Fibroblast of skin of right biceps (primary cell): ENCODE measurements around the gene PELO.

Experiments
- DNase-seq: peaks from one replicate; pipeline ENCODE4 v3.0.0-alpha.2; 2013

PELO gene

DNA sequence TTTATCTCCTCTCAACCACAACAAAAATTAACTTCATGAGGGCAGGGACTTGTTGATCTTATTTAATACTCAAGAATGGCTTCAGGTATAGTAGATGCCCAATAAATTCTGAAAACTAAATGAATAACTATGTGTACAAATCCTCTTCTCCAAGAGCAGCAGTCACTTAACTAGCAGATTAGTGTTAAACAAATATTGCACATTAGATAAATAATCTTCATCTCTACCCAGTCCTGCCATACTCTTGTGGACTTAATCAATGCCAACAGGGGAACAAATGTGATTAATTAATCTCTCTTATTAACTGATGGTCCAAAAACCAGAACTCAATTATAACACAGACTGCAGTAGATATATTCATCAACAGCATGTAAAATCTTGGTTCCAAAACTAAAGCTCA lies 15.0 kb upstream of the PELO start:
- no peak for DNase-seq

DNA sequence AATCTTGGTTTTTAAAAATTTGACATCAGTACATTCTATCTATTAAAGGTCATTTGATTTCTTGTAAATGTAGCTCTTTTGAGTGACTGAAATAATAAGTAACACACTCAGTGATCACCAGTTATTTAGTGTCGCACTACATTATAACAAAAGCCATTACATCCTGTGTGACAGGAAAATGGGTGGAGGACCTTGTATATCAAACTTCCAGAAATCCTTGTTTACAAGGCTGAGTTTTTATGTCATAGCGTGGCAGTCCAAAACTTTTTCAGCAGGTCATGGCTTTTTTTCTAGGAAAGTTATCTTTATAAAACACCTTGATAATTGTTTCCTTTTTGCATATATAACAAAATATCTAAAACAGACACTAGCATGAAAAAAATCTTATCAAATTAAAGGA lies 14.4 kb upstream of the PELO start:
- no peak for DNase-seq

DNA sequence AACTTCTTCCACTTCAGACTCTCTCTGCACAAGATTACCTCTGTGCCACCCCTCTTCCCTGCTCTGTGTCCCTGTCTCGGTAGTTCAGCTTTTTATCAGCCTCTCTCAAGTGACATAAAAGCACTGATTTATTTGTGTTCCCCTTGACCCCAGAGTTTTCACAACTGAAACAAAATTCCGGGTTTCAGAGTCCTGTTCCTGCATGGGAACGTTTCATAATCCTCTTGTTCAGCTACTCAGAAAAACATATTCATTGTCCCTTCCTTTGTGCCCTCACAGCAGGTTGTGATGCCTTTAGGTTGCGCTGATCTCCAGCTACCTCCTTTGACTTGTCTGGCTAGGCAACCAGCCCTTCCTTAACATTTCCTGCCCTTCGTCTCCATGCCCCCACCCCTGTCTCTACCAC lies 13.7 kb upstream of the PELO start:
- no peak for DNase-seq

DNA sequence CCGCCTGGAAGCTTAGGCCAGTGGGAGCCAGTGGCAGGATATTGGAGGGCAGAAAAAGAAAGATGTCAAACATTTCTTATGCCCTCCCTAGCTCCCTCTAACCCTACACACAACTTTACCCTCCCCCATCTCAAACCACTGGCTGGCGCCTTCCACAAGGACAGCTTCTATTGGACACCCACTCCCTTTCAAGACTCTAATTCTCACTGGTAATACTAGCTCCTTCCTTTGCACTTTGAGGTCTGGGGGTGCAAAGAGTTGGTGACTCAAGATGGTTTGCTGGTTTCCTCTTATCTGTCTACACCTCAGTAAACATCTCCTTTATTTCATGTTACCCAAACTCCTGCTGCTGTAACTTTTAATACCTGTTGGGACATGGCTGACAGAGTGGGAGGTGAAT lies 11.6 kb upstream of the PELO start:
- DNase-seq, result no peak

DNA sequence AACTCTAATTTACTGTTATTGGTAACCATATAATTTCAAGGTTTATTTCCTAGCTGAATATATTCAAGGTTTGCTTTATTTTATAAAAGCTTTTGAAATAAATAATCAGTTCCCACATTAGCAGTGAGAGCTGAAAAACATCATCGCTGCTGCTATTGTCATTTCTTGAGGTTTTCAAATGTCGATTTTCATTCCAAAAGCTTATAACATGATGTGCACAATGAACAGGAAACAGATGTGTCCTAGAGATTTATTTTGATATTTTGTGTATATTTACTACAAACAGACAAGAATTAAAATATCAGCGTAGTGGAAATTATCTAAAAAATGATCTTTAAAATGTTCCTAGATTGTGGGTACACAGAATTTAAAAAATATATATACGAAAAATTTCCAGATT lies 10.5 kb upstream of the PELO start:
- DNase-seq, result no peak

DNA sequence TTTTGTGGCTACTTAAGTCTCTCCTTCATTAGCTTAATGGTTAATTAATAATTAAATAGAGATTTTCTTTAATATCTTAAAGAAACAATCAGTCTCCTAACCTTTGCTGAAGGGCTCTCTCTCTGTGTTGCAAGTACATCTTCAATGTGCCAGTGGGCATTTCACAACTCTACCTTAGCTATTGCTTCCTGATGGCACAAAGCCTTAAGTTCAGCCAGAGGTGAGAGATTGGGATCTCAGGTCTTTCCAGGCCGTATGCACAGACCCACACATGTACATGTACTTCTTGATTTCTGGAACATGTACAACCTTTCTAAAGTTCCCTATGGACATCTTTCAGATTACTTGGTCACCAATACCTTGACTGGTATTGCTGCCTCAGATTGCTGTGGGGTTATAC lies 8.9 kb upstream of the PELO start:
- no peak for DNase-seq

DNA sequence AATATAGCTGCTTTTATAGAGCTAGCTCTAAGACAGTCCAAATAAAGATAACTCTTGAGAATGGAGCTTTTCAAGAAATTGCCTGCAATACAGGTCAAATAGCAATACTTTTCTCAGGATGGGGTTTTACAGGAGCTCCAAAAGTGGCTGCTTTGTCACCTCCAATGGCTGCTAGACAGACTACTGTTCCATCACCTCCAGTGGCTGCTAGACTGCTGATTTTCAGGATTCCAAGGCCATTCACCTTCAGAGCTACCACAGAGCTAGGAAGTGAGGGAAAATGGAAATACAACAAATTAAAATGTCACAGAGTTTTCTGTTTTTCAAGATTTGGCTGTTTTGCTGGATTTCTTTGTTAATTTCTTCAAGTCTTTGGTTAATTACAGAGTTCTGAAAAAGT lies 8.5 kb upstream of the PELO start:
- no peak for DNase-seq

DNA sequence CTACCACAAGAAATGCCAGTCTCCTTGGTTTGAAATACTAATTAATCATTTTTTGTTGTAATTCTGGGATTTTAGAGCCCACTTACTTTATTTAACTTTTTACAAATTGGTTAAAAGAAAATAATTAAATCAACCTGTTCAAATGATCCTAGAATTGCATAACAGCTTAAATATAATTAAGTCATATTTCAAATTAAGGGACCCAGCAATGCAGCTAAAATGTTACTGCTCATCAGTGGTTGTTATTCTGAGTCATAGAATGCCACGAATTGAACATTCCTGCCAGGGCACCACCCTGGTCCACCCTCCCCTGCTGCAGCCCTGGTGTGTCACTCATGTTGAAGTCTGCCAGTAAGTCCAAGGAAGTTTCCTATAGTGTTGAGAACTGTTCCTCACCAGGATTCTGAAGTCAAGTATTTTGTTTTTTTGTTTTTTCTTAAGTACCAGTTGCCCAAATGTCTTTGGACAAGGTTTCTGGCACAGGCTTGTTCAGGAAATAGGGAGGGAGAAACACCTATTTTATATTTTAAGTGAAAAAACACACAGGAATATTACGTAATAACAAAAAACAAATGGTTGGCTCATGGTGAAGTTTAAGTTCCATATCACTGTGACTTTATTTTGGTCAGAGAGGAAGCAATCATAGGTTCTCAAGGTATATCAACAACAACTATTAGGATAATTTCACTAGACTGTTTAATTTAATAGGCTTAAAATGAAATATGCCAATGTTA lies 4.3 kb upstream of the PELO start:
- DNase-seq, result peak; percentile 50

DNA sequence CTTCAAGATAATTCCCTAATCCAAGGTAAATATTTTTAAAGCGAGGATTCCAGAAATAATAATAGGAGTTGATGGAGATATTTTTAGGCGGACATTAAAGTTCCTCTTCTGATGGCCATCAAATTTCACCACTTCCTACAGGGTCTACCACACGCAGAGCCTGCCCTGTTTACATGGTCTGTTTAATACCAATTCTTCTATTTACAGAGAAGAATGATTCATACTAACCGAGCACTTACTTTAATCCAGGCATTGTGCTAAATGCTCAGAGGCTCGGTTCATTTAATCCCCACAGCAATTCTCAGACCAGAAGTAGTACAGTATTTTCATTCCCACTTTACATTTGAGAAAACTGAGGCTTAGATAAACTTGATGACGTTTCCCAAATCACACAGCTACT lies 3.0 kb upstream of the PELO start:
- DNase-seq, result no peak

DNA sequence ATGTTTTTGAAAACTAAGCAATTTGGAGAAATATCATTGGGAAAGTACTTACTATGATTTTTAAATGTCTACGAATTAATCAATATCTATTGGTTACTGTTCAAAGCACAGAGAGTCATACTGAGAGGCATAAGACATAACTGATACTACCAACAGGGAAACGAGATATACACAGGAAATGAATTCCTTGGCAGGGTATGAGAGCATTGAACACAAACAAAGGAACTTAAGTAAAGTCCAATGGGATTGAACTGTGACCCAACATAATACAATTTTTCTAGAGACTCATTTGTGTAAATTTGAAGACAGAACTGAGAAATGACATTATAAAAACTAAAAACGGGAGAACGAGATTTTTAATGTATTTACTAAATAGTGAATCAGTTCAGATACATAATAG lies 1.3 kb upstream of the PELO start:
- no peak for DNase-seq

DNA sequence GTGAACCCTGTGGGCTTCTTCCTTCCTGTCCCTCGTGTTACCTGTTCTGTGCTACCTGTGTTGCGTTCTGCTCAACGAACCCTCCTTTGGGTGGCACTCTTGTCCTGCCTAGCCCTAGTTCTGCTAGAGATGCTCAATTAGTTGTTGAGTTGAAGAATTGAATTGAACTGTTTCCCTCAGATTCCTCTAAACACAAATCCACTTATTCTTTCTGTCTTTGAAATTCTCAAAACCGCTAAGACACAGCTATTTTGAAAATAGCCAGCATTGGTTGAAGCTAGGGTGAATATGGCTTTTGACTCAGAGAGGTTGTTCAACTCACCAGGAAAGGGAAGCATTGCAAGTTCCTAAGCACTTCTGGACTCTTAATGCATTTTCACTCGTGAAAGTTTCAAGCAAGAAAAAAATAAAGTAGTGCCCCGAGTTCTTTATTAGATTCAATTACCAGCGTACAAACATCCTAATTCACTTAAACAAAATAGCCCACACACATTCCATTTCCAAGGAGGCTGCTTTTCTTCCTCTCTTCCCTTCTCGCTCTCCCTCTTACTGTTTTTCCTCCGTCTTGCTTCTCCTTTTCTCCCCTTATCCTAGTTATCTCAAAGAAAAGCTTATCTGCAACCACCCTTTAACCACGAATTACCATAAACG lies 642 bp upstream of the PELO start:
- DNase-seq, result no peak

DNA sequence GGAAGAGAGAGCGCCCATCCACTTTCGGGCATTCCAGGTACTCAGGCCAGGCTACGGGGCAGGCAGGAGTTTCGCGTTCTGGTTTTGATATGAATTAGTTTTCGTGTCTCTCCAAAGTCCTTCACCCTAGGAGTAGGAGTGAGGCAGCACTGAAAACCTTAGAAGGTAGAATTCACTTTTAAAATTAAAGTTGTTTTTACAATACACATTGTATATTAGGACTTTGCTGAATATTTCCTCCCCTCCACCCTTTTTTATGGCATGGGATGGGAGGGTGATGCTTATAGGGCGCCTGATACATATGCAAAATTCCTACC lies 747 bp downstream of the PELO start:
- DNase-seq, result no peak

DNA sequence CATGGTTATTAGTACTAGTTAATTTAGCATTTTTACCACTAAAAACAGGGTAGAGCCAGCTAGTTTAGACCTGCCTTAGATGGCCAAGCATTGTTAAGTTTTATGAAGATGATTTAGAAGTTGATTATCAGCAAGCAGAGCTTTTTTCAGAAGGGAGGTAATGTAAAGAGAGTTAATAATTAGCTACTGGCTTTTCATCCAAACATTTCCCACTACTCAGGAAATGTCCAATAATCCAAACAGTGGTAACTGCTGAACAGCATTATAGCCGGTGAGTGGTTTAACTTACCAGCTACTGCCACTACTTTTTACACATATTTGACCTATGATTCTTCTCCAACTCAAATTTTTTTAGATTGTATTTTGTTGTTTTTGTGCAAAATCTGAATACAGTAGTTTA lies 1.7 kb downstream of the PELO start:
- no peak for DNase-seq

DNA sequence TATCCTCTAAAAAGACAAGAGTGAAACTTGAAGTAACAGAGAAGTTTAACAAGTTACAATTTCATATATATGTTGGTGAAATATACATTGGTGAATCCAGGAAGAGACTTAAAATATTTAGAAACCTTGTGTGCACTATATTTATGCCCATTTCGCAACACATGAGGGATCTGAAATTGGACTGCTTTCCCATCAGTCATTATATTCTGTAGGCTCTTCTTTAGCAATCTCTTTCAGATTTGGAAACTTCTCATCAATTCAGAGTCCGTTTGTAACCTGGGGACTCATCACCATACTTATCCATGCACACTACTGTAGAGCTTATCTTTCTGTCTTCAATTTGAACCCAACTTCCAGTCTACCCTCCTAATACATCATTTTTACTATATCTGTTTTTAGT lies 2.1 kb downstream of the PELO start:
- no peak for DNase-seq

DNA sequence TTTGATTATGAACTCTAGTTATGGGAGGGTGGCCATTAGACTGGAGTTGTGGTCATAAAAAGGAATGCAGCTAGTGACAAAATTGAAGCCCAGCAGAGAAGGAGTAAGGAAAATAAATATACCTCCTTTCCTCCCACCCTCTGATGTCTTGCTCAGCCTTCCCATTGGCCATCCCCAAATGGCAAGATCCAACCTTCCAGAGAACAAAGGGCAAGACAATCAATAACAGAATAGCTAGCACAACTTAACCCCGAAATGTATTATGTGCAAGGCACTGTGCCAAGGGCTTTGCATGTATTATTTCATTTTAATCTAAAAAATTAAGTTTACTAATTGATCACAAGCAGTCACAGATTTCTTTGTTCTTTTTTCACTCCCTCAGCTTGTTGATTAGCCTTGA lies 3.6 kb downstream of the PELO start:
- DNase-seq, result no peak

DNA sequence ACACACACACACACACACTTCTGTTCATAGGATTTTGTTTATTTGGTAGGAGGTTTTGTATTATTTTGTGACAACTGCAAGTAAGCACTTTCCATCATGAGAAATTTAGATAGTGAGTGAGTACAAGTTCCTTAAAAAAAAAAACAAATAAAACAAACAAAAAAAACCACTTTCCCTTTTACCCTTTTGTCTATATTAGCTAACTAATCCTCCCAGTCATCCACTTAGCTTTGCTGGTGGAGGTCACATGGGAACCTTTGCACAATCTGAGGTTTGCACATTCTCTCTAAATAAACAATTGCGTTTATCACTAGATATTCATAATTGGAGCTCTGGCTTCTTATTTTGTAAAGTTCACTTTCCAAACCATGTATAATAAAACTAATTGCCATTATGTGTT lies 6.8 kb downstream of the PELO start:
- no peak for DNase-seq

DNA sequence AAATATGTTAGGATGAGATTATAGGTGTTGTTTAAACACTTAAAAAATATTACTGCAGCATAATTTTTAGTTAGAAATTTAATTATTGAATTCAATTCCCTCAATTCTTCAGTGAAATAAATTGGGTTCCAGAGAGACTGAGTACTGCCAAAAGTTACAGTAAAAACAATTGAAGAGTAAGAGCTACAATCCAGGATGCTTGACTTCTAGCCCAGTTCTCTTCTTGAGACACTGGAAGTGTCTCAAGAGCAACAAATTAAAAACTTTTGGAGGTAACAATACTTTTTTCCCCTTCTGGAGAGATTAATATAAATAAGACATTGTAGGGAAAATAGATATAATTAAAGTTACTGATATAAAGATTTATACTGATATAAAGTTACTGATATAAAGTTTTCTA lies 8.3 kb downstream of the PELO start:
- no peak for DNase-seq

DNA sequence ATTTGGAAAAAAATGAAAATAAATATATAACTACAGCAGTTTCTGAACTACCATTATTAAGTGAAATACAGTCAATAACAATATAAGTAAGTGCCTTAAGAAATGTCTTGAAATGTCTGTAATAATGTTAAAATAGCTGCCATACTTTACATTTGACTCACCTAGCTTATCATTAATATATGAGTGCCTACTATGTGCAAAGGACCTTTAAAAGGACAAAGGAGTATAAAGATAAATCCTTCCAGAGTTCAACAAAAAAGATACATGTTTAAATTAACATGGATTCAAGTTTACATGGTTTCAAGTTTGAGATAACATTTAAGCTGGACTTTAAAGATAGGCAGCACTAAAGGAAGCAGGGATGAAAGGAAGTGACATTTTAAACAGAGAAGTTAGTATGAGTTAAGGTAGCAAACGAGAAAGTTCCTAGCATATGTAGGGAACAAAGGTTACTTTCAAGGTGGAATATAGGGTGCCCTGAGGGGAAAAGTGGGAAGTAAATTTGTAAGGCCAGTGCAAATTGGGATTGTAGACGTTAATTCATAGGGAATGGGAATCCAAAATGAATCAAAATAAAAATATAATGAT lies 8.9 kb downstream of the PELO start:
- no peak for DNase-seq

DNA sequence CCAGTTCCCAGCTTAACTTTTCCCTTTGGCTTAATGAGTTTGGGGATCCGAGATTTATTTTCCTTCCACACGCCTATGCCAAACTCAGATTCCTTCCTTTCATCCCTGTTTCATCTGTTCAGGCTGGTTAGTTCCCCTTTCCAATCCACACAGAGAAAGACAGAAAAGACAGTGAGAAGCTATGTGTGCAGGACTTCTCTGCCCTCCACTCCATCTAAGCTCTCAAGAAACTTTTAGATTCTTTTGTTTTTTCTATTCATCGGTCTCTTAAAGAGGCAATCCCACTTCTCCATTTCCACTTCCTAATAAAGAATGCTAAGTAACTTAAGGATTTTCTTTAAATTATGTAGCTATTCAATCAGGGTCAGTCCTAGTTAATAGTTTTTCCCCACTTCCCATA lies 11.2 kb downstream of the PELO start:
- DNase-seq, result no peak

DNA sequence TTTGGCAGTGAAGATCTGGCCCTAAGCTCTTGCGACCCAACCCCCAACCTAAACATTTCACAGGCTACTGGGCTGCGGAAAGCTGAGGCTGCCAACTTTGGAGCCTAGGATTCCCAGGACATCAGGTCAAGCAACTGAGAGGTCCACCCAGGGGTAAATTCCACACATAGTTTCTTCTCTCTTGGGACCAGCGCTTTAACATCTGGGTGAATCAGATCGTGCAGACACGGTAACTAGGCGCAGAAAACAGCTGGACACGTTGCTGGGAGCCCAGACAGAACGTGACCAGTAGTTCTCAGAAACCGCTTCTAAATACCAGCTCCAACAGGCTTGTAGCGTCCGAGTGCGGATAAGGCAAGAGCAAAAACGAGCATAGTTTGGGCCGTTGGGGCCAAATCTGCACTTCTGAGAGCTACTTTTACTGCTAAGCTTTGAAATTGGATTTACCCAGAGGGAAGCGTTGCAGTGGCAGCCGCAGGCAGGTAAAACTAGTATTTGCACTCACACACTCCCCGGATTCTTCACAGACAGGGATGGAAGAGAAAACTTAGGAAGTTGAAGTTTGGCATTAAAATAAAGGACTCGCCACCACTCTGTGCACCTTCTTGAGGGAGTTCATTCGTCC lies 11.8 kb downstream of the PELO start:
- peak; percentile 86 for DNase-seq

DNA sequence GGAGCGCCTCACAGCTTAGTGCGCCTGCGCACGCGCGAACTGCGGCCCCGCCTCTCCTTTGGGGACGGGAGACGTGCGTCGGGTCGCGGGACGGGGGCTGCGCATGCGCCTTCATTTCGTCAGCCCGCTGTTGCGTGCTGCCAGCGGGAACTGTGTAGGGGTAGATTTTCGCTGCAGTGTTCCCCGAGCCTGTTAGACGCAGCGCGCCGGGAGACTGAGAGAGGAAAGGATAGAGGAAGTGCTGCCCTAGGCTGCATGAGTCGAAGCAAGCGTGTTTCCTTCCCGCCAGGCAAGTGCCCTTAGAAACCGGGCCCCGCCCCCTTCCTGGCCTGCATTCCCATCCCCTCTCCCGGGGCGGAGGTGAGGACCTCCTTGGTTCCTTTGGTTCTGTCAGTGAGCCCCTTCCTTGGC lies 12.3 kb downstream of the PELO start:
- DNase-seq, result peak; percentile 94

DNA sequence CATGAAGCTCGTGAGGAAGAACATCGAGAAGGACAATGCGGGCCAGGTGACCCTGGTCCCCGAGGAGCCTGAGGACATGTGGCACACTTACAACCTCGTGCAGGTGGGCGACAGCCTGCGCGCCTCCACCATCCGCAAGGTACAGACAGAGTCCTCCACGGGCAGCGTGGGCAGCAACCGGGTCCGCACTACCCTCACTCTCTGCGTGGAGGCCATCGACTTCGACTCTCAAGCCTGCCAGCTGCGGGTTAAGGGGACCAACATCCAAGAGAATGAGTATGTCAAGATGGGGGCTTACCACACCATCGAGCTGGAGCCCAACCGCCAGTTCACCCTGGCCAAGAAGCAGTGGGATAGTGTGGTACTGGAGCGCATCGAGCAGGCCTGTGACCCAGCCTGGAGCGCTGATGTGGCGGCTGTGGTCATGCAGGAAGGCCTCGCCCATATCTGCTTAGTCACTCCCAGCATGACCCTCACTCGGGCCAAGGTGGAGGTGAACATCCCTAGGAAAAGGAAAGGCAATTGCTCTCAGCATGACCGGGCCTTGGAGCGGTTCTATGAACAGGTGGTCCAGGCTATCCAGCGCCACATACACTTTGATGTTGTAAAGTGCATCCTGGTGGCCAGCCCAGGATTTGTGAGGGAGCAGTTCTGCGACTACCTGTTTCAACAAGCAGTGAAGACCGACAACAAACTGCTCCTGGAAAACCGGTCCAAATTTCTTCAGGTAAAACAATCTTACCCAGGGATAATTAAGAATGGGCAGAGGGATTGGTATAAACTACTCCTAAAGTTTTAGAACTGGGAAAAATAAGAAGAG lies 12.9 kb downstream of the PELO start:
- DNase-seq, result peak; percentile 76

DNA sequence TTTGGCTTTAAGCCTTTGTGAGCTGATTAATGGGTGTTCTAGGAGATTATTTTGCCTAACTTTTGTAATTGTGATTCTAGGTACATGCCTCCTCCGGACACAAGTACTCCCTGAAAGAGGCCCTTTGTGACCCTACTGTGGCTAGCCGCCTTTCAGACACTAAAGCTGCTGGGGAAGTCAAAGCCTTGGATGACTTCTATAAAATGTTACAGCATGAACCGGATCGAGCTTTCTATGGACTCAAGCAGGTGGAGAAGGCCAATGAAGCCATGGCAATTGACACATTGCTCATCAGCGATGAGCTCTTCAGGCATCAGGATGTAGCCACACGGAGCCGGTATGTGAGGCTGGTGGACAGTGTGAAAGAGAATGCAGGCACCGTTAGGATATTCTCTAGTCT lies 13.6 kb downstream of the PELO start:
- DNase-seq, result peak; percentile 30
